ENCODE measurements around the gene KIF15. TPM values are rescaled to one million over a fixed set of nuclear protein-coding genes. Genes with fewer than 3 reads are reported as not detected.

KIF15 gene
- total and polyA plus RNA-seq, 2 experiments from 2014 or later, result 2.7 to 6.4 TPM

GRCh38 chr3:44771424-44772098, 10.0 kb downstream of the KIF15 start:
- no peak overlapping the region for H3K27ac ChIP-seq
- H3K27me3 ChIP-seq, result no peaks in the 10 kb centered on the region
- no peak for TF ChIP-seq CTCF (IDR thresholded peaks at IDR 0.05; ENCODE audit: low read depth, low read length)
- no peaks in the 10 kb centered on the region for H3K4me1 ChIP-seq (ENCODE audit: low read depth)
- peaks cover 4% of the 10 kb centered on the region for H3K9me3 ChIP-seq (ENCODE audit: low read depth)
- H3K4me3 ChIP-seq, result no peak overlapping the region
- DNase-seq (ENCODE audit: low read depth in 1 of 2, low spot score in 1 of 2), result no peak
- H3K36me3 ChIP-seq, result no peaks in the 10 kb centered on the region

- H3K27me3 ChIP-seq, result no peaks in the 10 kb centered on the region
- H3K27ac ChIP-seq, result no peak overlapping the region
- H3K4me1 ChIP-seq (ENCODE audit: low read depth), result no peaks in the 10 kb centered on the region
- H3K4me3 ChIP-seq, result no peak overlapping the region
- TF ChIP-seq CTCF (IDR thresholded peaks at IDR 0.05; ENCODE audit: low read depth, low read length), result no peak
- peaks cover 4% of the 10 kb centered on the region for H3K9me3 ChIP-seq (ENCODE audit: low read depth)
- DNase-seq (ENCODE audit: low read depth in 1 of 2, low spot score in 1 of 2), result no peak
- no peaks in the 10 kb centered on the region for H3K36me3 ChIP-seq
Measured at GRCh38 chr3:44772099-44772442, 10.5 kb downstream of the KIF15 start.

- H3K27me3 ChIP-seq, result no peaks in the 10 kb centered on the region
- H3K9me3 ChIP-seq (ENCODE audit: low read depth), result no peaks in the 10 kb centered on the region
- H3K4me1 ChIP-seq (ENCODE audit: low read depth), result no peaks in the 10 kb centered on the region
- H3K27ac ChIP-seq, result no peak overlapping the region
- no peak overlapping the region for H3K4me3 ChIP-seq
- no peak for TF ChIP-seq CTCF (IDR thresholded peaks at IDR 0.05; ENCODE audit: low read depth, low read length)
- H3K36me3 ChIP-seq, result no peaks in the 10 kb centered on the region
- no peak for DNase-seq (ENCODE audit: low read depth in 1 of 2, low spot score in 1 of 2)
Measured at GRCh38 chr3:44782891-44783290, 21.3 kb downstream of the KIF15 start.

GRCh38 chr3:44795197-44795596, 33.6 kb downstream of the KIF15 start:
- DNase-seq (ENCODE audit: low read depth in 1 of 2, low spot score in 1 of 2), result no peak
- no peaks in the 10 kb centered on the region for H3K27me3 ChIP-seq
- no peak overlapping the region for H3K27ac ChIP-seq
- no peaks in the 10 kb centered on the region for H3K36me3 ChIP-seq
- no peaks in the 10 kb centered on the region for H3K9me3 ChIP-seq (ENCODE audit: low read depth)
- TF ChIP-seq CTCF (IDR thresholded peaks at IDR 0.05; ENCODE audit: low read depth, low read length), result no peak
- H3K4me1 ChIP-seq (ENCODE audit: low read depth), result no peaks in the 10 kb centered on the region
- H3K4me3 ChIP-seq, result no peak overlapping the region

- TF ChIP-seq CTCF (IDR thresholded peaks at IDR 0.05; ENCODE audit: low read depth, low read length), result no peak
- Histone ChIP-seq H3K4me1 (ENCODE audit: low read depth) (no peaks in the 10 kb centered on the region), H3K27me3 (no peaks in the 10 kb centered on the region), H3K27ac (no peak overlapping the region), H3K4me3 (no peak overlapping the region), H3K9me3 (ENCODE audit: low read depth) (no peaks in the 10 kb centered on the region), H3K36me3 (peaks cover 2% of the 10 kb centered on the region)
- DNase-seq (ENCODE audit: low read depth in 1 of 2, low spot score in 1 of 2), result no peak
Measured at GRCh38 chr3:44802011-44802410, 40.4 kb downstream of the KIF15 start.
